NCI-H2171 (cell line): ENCODE results near the gene CEP112.

Experiments
- DNase-seq: peaks from one replicate; lab custom pipeline; 2025; lab: John Stamatoyannopoulos, UW

CEP112 gene

DNA sequence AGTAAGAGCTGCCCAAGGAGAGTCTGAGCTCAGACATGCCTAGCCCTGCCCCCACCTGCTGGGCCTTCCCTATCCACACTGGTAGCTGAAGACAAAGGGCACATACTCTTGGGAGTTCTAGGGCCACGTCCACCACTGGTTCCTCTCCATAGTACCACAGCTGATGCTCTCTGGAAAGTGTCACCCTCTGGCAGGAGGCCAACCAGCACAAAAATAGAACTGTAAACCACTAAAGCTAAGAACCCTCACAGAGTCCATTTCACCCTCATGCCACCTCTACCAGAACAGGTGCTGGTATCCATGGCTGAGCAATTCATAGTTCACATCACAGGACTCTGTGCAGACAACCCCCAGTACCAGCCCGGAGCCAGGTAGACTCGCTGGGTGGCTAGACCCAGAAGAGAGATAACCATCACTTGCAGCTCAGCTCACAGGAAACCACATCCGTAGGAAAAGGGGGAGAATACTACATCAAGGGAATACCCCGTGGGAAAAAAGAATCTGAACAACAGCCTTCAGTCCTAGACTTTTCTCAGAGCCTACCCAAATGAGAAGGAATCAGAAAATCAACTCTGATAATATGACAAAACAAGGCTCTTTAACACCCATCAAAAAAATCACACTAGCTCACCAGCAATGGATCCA, 115.3 kb downstream of the CEP112 start:
- DNase-seq = no peak

- DNase-seq = no peak
Observed at GRCh38 chr17:66073384-66073783, 118.5 kb downstream of the CEP112 start.

- no peak for DNase-seq
Observed at GRCh38 chr17:66063686-66064085, 128.2 kb downstream of the CEP112 start.

DNA sequence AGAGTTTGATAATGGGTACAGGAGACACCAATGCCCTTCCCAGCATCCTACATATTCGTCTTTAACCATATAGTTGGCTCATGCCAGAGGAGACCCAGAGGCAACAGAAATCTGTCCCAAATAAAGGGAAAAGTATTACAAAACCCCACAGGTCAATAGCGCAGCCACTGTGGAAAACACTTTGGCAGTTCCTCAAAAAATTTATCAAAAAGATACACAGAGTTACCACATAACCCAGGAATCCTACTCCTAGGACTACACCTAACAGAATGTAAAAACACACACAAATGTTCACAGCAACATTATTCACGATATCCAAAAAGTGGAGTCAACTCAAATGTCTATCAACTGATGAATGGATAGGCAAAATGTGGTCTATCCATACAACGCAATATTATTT, 135.8 kb downstream of the CEP112 start:
- DNase-seq = no peak

DNA sequence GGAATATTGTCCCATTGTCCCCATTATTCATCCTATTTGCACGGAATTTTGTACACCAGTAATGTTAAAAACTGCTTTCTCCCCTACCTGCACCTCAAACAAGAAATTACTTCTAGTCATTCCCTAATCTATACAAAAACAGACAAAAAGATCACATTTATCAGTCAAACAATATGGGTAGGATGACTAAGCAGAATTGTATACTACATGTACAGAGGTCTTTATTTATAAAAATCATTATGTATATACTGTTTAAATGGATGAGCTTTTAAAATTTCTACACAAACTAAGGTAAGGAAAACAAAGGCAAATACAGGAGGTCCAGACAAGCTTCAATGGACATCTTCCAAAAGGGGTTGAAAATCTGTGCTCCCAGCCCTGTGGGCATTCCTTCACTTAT, 137.7 kb downstream of the CEP112 start:
- no peak for DNase-seq

GRCh38 chr17:66044083-66044482, 147.8 kb downstream of the CEP112 start:
- DNase-seq = no peak

DNA sequence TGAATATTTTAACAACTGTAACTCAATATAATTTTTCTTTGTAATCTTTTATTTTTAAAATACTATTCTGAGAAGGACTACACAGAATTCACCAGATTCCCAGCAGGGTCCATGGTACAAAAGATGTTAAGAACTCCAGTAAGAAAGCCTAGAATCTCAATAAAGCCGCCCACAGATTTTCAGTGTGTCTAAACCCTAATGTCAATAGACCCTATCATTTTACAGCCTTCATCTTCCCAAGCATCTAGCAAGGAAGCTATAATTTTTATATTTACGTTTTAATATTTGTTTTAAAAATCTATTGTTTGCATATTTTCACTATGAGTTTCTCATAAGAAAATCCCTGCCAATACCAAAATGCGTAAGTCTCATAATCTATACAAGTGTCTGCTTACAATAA, 148.5 kb downstream of the CEP112 start:
- no peak for DNase-seq

GRCh38 chr17:66040402-66040801, 151.5 kb downstream of the CEP112 start:
- DNase-seq = no peak

DNA sequence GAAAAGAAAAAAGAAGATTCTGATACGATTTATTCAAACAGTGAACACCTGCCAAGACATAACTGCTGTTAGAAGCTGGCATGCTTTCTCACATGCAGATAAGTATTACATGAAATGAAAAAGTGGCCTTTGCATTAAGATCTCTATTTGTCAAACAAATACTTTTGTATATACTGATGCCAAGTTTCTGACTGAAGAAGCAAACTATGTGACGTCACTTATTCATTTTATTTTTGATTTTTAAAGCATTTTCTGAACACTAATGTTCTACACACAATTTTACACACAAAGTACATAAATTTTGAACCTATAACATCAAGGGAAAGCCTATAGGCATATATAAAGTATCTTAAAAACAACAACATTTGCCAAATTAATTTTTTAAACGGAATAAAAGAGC, 153.8 kb downstream of the CEP112 start:
- DNase-seq = no peak

GRCh38 chr17:66037221-66037620, 154.7 kb downstream of the CEP112 start:
- no peak for DNase-seq

- DNase-seq = no peak
Observed at GRCh38 chr17:66032082-66032712, 159.7 kb downstream of the CEP112 start.

- no peak for DNase-seq
Observed at GRCh38 chr17:66025551-66025950, 166.4 kb downstream of the CEP112 start.

DNA sequence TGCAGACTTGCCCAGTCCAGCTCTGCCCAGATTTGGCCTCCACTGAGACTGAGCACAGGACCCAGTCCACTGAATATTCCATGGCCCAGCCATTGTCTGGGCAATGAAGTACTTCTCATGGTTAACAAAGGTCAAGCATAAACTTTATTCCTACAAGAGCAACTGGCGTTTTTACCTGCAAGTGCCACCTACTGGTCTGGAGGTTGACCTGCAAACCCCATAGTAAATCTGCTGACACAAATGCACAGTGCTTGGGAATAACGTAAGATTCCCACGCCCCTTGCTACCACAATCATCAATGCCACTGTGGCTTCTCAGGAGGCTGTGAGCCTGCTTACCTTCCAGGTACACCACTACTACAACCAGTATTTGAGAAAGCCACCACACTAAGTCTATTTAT, 170.2 kb downstream of the CEP112 start:
- no peak for DNase-seq

GRCh38 chr17:66018786-66019185, 173.1 kb downstream of the CEP112 start:
- DNase-seq = no peak

DNA sequence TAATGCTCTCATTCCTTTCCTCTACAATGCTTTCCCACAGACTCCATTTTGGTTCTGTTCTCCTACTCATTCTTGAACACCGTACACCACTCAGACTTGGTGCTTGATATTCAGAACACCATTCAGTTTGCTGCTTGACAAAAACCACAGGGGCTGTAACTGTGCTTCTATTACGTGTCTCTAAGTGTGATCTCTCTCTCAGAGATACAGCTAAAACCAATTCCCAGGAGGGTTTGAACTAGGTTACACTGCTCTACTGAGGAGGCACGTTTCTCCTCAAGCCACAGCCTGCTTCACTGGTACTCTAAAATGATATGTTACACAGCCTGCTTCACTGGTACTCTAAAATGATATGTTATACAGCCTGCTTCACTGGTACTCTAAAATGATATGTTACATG, 175.7 kb downstream of the CEP112 start:
- DNase-seq = no peak

DNA sequence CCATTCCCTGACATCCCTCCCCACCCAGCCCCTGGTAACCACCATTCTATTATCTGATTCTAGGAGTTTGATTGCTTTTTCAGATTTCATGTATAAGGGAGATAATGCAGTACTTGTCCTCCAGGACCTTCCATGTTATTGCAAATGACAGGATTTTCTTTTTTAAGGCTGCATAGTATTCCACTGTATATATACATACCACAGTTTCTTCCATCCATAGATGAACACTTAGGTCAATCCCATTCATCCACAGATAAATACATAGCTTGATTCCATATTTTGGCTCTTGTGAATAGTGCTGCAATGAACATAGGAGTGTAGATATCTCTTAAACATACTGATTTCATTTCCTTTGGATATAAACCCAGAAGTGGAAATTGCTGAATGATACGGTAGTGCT, 183.3 kb downstream of the CEP112 start:
- DNase-seq = no peak

DNA sequence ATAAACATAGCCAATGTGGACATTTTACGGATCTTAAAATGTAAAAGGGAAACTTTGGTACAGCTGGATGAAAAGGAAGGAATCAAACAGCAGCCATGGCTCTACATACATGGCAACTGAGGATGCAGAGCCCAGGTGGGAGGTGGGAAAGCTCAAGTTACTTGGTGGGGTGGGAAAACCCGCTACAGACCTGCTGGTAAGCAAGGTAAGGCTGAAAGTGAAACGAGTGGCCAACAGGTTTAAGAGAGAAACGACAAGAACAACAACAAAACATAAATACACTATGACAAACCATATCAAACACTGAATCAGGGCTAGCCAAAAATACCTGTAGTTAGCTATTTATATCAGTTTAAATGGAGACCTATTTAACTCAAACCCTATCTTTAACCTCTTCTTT, 185.3 kb downstream of the CEP112 start:
- DNase-seq = no peak

GRCh38 chr17:66002812-66003211, 189.1 kb downstream of the CEP112 start:
- DNase-seq = no peak

DNA sequence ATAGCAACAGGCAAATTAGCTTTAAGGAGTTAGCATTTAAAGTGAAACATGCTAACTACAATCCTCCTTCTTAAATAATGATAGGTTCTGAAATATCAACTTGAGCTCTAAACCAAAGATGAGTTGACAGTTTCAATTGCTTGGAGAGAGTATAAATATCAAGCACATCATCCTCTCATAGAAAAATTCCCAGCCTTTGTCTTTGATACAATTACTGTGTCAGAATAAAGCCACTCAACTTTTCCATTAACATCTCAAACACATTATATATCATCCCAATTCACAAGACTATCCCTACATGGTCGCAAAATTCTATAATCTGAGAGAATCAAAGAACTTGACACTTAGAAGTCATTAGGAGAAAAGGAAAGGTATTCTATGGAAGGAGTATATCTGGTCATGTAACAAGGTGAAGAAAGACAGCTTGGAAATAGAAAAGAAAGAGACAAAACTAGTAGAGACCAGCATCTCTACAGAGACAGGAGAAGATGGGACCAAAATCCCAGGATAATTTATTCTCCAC, 189.8 kb downstream of the CEP112 start:
- no peak for DNase-seq

DNA sequence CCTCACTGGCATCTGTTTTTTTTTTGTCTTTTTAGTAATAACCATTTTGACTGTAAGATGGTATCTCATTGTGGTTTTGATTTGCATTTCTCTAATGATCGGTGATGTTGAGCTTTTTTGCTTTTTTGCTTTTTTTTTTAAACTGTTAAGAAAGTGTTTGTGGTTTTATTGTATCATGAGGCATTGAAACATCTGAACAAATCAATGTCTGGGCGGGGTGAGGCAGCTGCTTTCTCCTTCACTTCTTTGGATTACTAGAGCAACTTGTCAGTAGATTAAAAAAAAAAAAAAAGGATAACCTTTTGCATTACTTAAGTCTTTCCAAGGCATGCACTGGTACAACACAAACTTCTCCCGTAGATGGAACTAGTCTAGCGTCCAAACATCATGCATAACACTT, 191.7 kb downstream of the CEP112 start:
- DNase-seq = no peak

DNA sequence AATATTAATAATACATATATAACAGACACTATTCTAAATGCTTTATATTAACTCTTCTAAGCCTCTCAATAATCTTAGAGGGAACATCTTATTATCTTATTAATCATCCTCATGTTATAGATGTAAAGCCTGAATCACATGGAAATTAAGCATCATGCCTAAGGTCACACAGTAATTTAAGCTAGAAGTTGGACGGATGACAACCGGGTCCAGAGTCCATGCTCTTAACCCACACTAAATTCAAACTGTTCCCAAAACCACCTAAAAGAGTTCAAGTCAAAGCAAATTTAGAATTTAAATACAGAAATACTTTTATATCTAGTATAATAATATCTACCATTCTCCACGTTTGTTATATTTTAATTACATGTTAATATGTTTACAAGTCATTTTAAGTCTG, 193.3 kb downstream of the CEP112 start:
- DNase-seq = no peak

GRCh38 chr17:65994679-65995078, 197.3 kb downstream of the CEP112 start:
- no peak for DNase-seq

GRCh38 chr17:65994114-65994513, 197.8 kb downstream of the CEP112 start:
- no peak for DNase-seq

DNA sequence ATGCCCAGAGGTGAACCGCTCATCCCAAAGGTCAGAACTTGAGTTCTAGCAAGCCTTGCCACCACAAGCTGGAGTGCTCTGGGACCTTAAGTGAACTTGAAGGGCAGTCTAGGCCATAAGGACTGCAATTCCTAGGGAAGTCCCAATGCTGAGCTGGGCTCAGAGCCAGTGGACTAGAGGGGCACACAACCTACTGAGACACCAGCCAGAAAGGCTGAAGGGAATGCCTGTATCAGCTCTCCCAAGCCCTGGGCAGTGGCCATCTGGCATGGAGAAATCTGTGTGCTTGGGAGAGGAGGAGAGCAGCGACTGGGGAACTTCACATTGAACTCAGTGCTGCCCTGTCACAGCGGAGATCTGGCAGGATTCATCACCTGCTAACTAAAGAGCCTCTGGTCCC, 201.3 kb downstream of the CEP112 start:
- no peak for DNase-seq
